COLO668 (cell line): Measurements from ENCODE around the gene DAGLA.

Experiments used
- DNase-seq: peaks from one replicate; lab custom pipeline; 2025; ENCODE audit not compliant: unreplicated experiment; lab: John Stamatoyannopoulos, UW

Gene DAGLA

GRCh38 chr11:61728066-61728939 is 48.1 kb downstream of the DAGLA start:
- no peak for DNase-seq

- DNase-seq: no peak
These were observed 48.7 kb downstream of the DAGLA start for GRCh38 chr11:61728940-61729219.

- peak; percentile 96 for DNase-seq
These were observed 50.2 kb downstream of the DAGLA start for GRCh38 chr11:61730240-61730994.

GRCh38 chr11:61731211-61731951 is 51.2 kb downstream of the DAGLA start:
- DNase-seq: no peak

- DNase-seq: no peak
These were observed 51.9 kb downstream of the DAGLA start for GRCh38 chr11:61731952-61732675.

- no peak for DNase-seq
These were observed 52.5 kb downstream of the DAGLA start for GRCh38 chr11:61732705-61733104.

- peak; percentile 85 for DNase-seq
These were observed 53.2 kb downstream of the DAGLA start for GRCh38 chr11:61733120-61733978.

GRCh38 chr11:61734767-61735166 is 54.6 kb downstream of the DAGLA start:
- no peak for DNase-seq

- no peak for DNase-seq
These were observed 55.2 kb downstream of the DAGLA start for GRCh38 chr11:61735391-61735790.

- DNase-seq: no peak
These were observed 56.1 kb downstream of the DAGLA start for GRCh38 chr11:61736310-61736709.

GRCh38 chr11:61737131-61737530 is 56.9 kb downstream of the DAGLA start:
- DNase-seq: no peak

- no peak for DNase-seq
These were observed 57.6 kb downstream of the DAGLA start for GRCh38 chr11:61737636-61738386.

GRCh38 chr11:61738776-61739175 is 58.6 kb downstream of the DAGLA start:
- DNase-seq: no peak

- no peak for DNase-seq
These were observed 59.2 kb downstream of the DAGLA start for GRCh38 chr11:61739413-61739812.

GRCh38 chr11:61739966-61740365 is 59.8 kb downstream of the DAGLA start:
- no peak for DNase-seq

GRCh38 chr11:61742391-61742790 is 62.2 kb downstream of the DAGLA start:
- no peak for DNase-seq

- no peak for DNase-seq
These were observed 63.4 kb downstream of the DAGLA start for GRCh38 chr11:61743486-61744095.

- no peak for DNase-seq
These were observed 64.0 kb downstream of the DAGLA start for GRCh38 chr11:61744181-61744580.

- no peak for DNase-seq
These were observed 64.5 kb downstream of the DAGLA start for GRCh38 chr11:61744609-61745156.
